WTC11 (cell line): ENCODE results near the gene CD44.

Experiments used
- ATF2 ChIP-seq: sonication (generic); formaldehyde crosslinking; IDR thresholded peaks from 2 replicates; pipeline ENCODE4 v1.8.1; 2022; ENCODE audit warnings: low read depth, missing genetic modification reagents, borderline replicate concordance
- ATF3 ChIP-seq: sonication (generic); formaldehyde crosslinking; conservative IDR thresholded peaks from 2 replicates; pipeline ENCODE4 v1.8.1; 2022; ENCODE audit warnings: mild to moderate bottlenecking, missing genetic modification reagents
- CTCF ChIP-seq: fragments of 200-600 bp; IDR thresholded peaks from 2 replicates; pipeline ENCODE4 v1.8.0; 2022; ENCODE audit warnings: antibody characterized with exemption
- E2F1 ChIP-seq: sonication (generic); formaldehyde crosslinking; IDR thresholded peaks from 2 replicates; pipeline ENCODE4 v1.8.0; 2022; ENCODE audit warnings: mild to moderate bottlenecking, missing genetic modification reagents
- FOXP1 ChIP-seq: sonication (generic); formaldehyde crosslinking; IDR thresholded peaks from 2 replicates; pipeline ENCODE4 v1.8.0; 2022; ENCODE audit warnings: missing genetic modification reagents, mild to moderate bottlenecking, moderate library complexity, borderline replicate concordance
- MYBL2 ChIP-seq: sonication (generic); formaldehyde crosslinking; IDR thresholded peaks from 2 replicates; pipeline ENCODE4 v1.8.1; 2023; ENCODE audit warnings: mild to moderate bottlenecking, moderate library complexity, missing genetic modification reagents
- RELA ChIP-seq: sonication (generic); formaldehyde crosslinking; IDR thresholded peaks from 2 replicates; pipeline ENCODE4 v1.8.1; 2022; ENCODE audit warnings: missing genetic modification reagents, mild to moderate bottlenecking, borderline replicate concordance
- SP1 ChIP-seq: sonication (generic); formaldehyde crosslinking; conservative IDR thresholded peaks from 2 replicates; pipeline ENCODE4 v1.8.1; 2022; ENCODE audit warnings: missing genetic modification reagents
- ZBTB21 ChIP-seq: sonication (generic); formaldehyde crosslinking; IDR thresholded peaks from 2 replicates; pipeline ENCODE4 v1.8.1; 2023; ENCODE audit warnings: mild to moderate bottlenecking, missing genetic modification reagents, borderline replicate concordance

- TF ChIP-seq CTCF (no peak), ATF2 (CRISPR knock-in tag) (no peak), FOXP1 (CRISPR knock-in tag) (no peak), ZBTB21 (CRISPR knock-in tag) (no peak), RELA (CRISPR knock-in tag) (no peak), E2F1 (CRISPR knock-in tag) (no peak), MYBL2 (CRISPR knock-in tag) (no peak), SP1 (CRISPR knock-in tag) (no peak), ATF3 (no peak)
Observed at GRCh38 chr11:35237351-35237750, 98.4 kb downstream of the CD44 start.
